GM21367 (cell line): ENCODE results near the gene UBE2U.

Experiments used
- ATAC-seq: cut with Tn5 transposase; IDR thresholded peaks from one replicate; pipeline ENCODE4 v1.9.1; 2021; ENCODE audit not compliant: unreplicated experiment

Gene UBE2U

DNA sequence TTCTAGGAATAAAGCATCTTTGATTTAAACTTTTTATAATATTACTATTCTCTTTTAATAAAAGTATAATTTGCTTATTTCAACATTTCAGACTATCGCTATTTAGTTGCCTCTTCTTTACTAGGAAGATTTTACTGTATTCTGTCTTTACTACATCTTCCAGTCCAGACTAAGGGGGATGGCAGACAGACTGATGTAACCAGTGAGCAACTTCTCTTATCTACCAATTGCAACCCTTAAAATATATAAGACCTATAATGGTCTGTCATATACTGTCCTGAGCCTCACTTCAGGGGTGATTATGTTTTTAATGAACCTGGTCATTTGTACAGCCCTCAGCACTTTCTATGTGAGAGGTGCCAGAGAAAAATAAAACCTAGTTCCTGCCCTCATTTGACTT lies 87.0 kb downstream of the UBE2U start:
- no peak for ATAC-seq

GRCh38 chr1:64291931-64292330 lies 88.5 kb downstream of the UBE2U start:
- no peak for ATAC-seq

DNA sequence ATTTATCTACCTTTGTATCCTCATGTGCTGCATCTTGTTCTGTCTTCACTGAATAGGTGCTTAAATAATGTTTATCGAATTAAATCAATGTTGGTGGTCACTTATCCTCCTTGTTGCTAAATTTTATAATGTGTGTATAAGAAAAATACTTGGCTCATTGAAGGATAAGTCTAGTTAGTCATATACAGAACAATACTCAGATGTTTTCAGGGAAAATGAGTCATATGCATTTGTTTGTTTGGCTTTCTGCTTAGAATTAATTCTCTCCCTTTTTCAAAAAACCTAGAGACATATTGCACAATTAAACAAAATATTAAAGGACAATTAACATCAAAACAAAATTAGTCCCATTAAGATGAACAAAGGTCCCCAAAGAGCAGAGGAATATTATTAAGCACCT lies 89.0 kb downstream of the UBE2U start:
- ATAC-seq = no peak

DNA sequence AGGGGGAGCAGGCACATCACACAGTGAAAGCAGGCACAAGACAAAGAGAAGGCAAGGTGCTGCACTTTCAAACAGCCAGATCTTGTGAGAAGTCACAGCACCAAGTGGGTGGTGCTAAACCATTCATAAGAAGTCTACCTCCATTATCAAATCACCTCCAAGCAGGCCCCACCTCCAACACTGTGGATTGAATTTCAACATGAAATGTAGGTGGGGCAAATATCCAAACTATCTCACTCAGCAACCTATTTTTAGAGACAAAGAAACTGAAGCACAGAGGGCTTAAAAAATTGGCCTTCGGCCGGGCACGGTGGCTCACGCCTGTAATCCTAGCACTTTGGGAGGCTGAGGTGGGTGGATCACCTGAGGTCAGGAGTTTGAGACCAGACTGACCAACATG lies 90.4 kb downstream of the UBE2U start:
- ATAC-seq = no peak

- no peak for ATAC-seq
These were observed 91.7 kb downstream of the UBE2U start for GRCh38 chr1:64295136-64295535.

- no peak for ATAC-seq
These were observed 92.1 kb downstream of the UBE2U start for GRCh38 chr1:64295561-64295960.

DNA sequence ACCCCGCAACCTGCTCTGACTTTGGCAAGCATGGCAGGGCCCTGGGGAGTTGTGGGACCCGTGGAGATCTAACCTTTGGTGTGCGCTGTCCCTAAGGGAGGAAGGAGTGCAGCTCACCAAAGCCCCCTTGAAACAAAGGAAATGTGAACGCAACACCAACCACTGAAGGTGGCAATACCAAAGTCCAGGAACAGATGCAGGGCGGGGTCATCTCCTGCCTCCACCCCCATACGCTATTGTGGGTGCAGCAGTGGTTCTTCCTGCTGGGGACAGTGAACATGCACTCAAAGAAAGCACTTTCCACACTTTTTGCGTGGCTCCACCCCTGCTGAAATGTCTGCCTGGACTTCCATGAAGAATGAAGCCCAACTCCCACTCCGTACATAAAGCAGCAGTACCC lies 93.0 kb downstream of the UBE2U start:
- ATAC-seq = no peak

- ATAC-seq = no peak
These were observed 98.8 kb downstream of the UBE2U start for GRCh38 chr1:64302194-64302593.

GRCh38 chr1:64302971-64303370 lies 99.5 kb downstream of the UBE2U start:
- no peak for ATAC-seq

DNA sequence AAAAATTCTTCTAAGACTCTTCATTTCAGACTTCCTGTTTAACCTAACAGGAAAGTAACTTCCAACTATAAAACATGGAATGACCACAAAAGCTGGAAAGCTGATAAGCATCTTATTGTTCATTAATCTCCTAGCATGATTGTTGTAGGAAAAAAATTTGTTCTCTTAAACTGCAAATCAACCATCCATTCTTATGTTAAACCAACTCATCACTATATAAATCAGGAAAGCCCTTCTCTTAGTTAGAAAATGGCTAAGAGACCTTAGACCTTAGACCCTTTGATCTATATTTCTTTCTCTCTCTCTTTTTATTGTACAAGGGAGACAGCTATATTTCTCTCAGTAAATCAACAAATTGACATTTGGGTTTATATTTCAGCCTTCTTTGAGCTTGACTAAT lies 101.4 kb downstream of the UBE2U start:
- ATAC-seq = no peak

DNA sequence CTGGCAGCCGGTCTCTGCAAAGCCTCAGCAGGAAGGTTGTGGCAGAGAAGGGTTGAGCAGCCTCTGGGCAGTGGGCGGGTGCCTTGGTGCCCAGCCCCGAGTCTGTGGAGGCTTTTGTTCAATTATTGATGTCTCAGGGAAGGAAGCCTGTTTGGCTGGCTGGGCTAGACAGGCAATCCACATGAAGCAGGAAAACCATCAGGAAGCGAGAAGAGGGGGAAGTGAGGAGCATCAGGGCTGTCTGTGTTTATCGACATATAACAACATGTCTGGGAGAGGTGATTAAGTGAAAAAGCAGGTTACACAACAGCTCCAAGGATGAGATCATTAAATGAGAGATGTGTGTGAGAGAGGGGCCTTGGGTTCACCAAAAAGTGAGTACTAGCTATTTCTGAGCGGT lies 105.4 kb downstream of the UBE2U start:
- ATAC-seq = no peak

DNA sequence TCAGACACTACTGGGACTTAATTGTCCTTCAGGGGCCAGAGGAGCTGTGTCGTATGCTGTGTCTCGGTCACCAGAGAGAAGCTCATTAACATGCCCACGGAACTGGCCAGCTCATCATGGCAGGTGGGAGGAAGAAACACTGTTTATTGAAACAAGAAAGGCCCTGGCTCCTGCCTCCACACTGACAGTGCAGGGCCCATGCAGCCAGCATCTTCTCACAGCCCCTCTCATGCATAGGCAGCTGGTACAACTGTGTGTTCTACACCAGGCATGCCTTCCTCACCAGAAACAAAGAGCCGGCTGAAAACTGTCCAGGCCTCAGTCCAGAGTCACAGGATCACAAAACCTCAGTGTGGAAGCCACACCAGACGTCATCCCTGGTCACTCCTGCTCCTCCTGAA lies 106.0 kb downstream of the UBE2U start:
- no peak for ATAC-seq

DNA sequence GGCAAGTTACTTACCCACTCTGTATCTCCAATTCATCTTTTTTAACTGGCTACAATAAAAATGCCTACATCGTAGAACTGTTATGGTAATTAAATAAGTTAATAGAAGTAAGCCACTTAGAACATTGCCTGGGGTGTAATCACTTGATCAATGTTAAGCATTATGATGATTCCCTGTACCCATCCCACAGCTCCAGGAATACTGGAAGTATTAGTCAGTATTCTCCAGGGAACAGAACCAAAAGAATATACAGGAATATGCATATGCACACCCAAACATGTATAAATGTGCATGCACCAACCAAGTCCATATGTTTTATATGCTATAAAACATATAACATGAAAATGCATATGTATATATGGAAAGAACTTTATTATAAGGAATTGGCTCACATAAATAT lies 107.3 kb downstream of the UBE2U start:
- no peak for ATAC-seq

- no peak for ATAC-seq
These were observed 109.0 kb downstream of the UBE2U start for GRCh38 chr1:64312431-64312830.

GRCh38 chr1:64315402-64315801 lies 112.0 kb downstream of the UBE2U start:
- ATAC-seq = no peak
